Heart left ventricle (tissue), 16 donors: ENCODE measurements around the gene E2F1. TPM values are rescaled to one million over a fixed set of nuclear protein-coding genes. Genes with fewer than 3 reads are reported as not detected.

Source experiments
- ATAC-seq, 4 donors: fragments of 200-7000 bp; cut with Tn5 transposase; one replicate each; pipeline ENCODE4 v1.9.1; 2020 to 2022; ENCODE audit warnings: moderate library complexity in 4 of 4, mild to moderate bottlenecking in 3 of 4, moderate number of reproducible peaks in 1 of 4
- DNase-seq, 5 donors: peaks; one replicate each; pipeline ENCODE4 v3.0.0-alpha.2; 2020
- H3K27ac ChIP-seq, 12 donors: fragments of 200-600 bp; sonication (generic) in 4 of 12; one replicate each; pipeline versions ENCODE4 v1.5.0 to v1.8.0; 2016 to 2022; ENCODE audit warnings: mild to moderate bottlenecking in 2 of 12
- H3K27me3 ChIP-seq, 9 donors: fragments of 200-600 bp; sonication (generic) in 2 of 9; one replicate each; pipeline versions ENCODE4 v1.5.1 to v1.8.0; 2016 to 2022; ENCODE audit warnings: mild to moderate bottlenecking in 3 of 9
- H3K36me3 ChIP-seq, 9 donors: fragments of 200-600 bp; sonication (generic) in 2 of 9; one replicate each; pipeline versions ENCODE4 v1.5.0 to v1.8.0; 2018 to 2022; ENCODE audit warnings: mild to moderate bottlenecking in 2 of 9
- H3K4me1 ChIP-seq, 12 donors: fragments of 200-600 bp; sonication (generic) in 4 of 12; one replicate each; pipeline versions ENCODE4 v1.5.0 to v1.8.0; 2016 to 2022; ENCODE audit warnings: mild to moderate bottlenecking in 3 of 12
- H3K4me3 ChIP-seq, 12 donors: fragments of 200-600 bp; sonication (generic) in 4 of 12; one replicate each; pipeline versions ENCODE4 v1.5.0 to v1.8.0; 2017 to 2022; ENCODE audit warnings: mild to moderate bottlenecking in 9 of 12, moderate library complexity in 4 of 12
- H3K9me3 ChIP-seq, 12 donors: fragments of 200-600 bp; sonication (generic) in 4 of 12; one replicate each; pipeline versions ENCODE4 v1.5.0 to v1.8.0; 2016 to 2022; ENCODE audit warnings: mild to moderate bottlenecking in 1 of 12
- POLR2A ChIP-seq, 2 donors: fragments of 450-650 bp; IDR thresholded peaks; one replicate each; pipeline ENCODE4 v1.6.1; 2017; ENCODE audit warnings: antibody characterized with exemption in 2 of 2, mild to moderate bottlenecking in 2 of 2, moderate library complexity in 2 of 2
- WGBS, 4 donors: extraction: QIAGEN DNeasy Blood & Tissue Kit in 2 of 4; methylation state at CpG; one replicate each; pipeline versions ENCODE4 v1.1.5 to v1.1.7; 2013 to 2018; 5-methylcytosine and 5-hydroxymethylcytosine counted together
- intact Hi-C, 10 donors: fragments of 100-400 bp; cut with DNase I; formaldehyde crosslinking; loops; one replicate each; pipeline versions ENCODE4 v1.11.1 to v1.14.2; 2022
- polyA plus RNA-seq, 2 donors: library from polyadenylated mRNA; stranded (reverse); fragments of 200-250 nt; gene quantifications; one replicate each; pipeline ENCODE4 v1.2.3, GENCODE V29; 2013
- total RNA-seq, 9 donors: library from RNA; depleted of rRNA in 2 of 9; stranded (reverse); fragments of >200 nt in 2 of 9; fragmentation: NEBNext Ultra II Directional in 3 of 9; extraction: Animal tissue kit (Norgen Biotek cat#: 25700) in 3 of 9; gene quantifications; one replicate each; pipeline versions ENCODE4 v1.1.0 to v1.2.4, GENCODE V29; 2016 to 2023
- TF ChIP-seq, protein P1 (sequence below), 12 donors: fragments of 200-600 bp; sonication (generic) in 4 of 12; IDR thresholded peaks; one replicate each; pipeline versions ENCODE4 v1.5.0 to v1.8.0; 2018 to 2022; ENCODE audit warnings: antibody characterized with exemption in 12 of 12, mild to moderate bottlenecking in 5 of 12
- donor health status: ischemic (EF 13 %, LVEDD 7.1; RV severe dilation, severe dysfunction).
- donor health status: healthy with polysubstance abuse.
- donor health status: DM: no; HTN: yes; CAD: no.
- donor health status: DM: no; HTN: no; CAD: no.
- donor health status: ischemic (EF 25% LVEDD 6.9; RV normal size, moderate dysfunction).
- donor health status: ischemic (EF 25% LVEDD 5.7; RV mildly dilated, moderate dysfunction).
- donor health status: healthy.
- donor health status: DM: yes; HTN: yes; CAD: no.
- donor health status: ischemic (EF 35%, LVEDD 5.7; RV mildly dilated, moderate dysfunction).
- donor health status: nonischemic (EF 11% LVEDD 7.7; RV severe dilation, severe dysfunction).
- donor health status: DM: yes; HTN: yes; CAD: no.
- donor health status: PGD.
- donor health status: ischemic (EF 29% LVEDD 5.4; RV normal size, mild dysfunction).
- donor health status: nonischemic (EF 23%, LVEDD 6.1; RV moderate dilation, normal function).

The E2F1 gene
- total and polyA plus RNA-seq, 11 donors = 0.32 to 6.4 (median 1.1) TPM

DNA sequence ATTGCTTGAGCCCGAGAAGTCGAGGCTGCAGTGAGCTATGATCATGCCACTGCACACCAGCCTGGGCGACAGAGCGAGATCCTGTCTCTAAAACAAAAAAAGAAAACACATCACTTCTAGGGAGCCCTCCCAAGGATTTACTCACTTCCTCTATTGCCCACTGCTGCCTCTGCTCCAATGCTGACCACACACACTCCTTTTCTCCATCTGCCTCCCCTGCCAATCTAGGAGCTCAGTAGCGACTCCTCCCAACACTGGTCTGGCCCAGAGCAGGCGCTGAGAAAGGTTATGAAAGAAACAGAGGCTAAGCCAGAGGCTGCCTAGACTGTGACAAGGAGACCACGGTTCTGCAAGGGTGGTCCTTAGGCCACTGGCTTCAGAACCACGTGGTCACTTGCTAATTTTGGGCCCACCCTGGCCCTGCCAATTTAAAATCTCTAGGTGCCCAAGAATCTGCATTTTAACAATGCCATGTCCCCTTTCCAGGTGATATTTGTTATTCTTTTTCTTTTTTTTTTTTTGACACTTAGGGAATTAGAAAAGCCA lies 1.3 kb upstream of the E2F1 start:
- peak overlapping the region in 2 of 12 donors; percentile 17 to 70 for H3K27ac ChIP-seq
- peaks cover 0 to 35% (median 14%) of the 10 kb centered on the region in 12 donors for H3K4me1 ChIP-seq
- WGBS, 4 donors = 70 to 78% (median 75%) methylated on average over 8 of the region's 8 CpGs
- H3K36me3 ChIP-seq = no peaks in the 10 kb centered on the region
- DNase-seq = no peak
- intact Hi-C loops = loop anchor here in 3 of 10 donors (5.0 to 10.0 kb wide), 2 partner anchors 35 to 307 kb away; partner anchors contain the start of genes PXMP4 (in 3 of the 3) and RALY (in 1 of the 3)
- H3K27me3 ChIP-seq = no peaks in the 10 kb centered on the region
- TF ChIP-seq POLR2A (IDR thresholded peaks at IDR 0.05) = no peak
- TF ChIP-seq, protein P1, sequence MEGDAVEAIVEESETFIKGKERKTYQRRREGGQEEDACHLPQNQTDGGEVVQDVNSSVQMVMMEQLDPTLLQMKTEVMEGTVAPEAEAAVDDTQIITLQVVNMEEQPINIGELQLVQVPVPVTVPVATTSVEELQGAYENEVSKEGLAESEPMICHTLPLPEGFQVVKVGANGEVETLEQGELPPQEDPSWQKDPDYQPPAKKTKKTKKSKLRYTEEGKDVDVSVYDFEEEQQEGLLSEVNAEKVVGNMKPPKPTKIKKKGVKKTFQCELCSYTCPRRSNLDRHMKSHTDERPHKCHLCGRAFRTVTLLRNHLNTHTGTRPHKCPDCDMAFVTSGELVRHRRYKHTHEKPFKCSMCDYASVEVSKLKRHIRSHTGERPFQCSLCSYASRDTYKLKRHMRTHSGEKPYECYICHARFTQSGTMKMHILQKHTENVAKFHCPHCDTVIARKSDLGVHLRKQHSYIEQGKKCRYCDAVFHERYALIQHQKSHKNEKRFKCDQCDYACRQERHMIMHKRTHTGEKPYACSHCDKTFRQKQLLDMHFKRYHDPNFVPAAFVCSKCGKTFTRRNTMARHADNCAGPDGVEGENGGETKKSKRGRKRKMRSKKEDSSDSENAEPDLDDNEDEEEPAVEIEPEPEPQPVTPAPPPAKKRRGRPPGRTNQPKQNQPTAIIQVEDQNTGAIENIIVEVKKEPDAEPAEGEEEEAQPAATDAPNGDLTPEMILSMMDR (IDR thresholded peaks at IDR 0.05) = no peak
- ATAC-seq = no peak
- no peak overlapping the region for H3K4me3 ChIP-seq
- H3K9me3 ChIP-seq = no peaks in the 10 kb centered on the region

DNA sequence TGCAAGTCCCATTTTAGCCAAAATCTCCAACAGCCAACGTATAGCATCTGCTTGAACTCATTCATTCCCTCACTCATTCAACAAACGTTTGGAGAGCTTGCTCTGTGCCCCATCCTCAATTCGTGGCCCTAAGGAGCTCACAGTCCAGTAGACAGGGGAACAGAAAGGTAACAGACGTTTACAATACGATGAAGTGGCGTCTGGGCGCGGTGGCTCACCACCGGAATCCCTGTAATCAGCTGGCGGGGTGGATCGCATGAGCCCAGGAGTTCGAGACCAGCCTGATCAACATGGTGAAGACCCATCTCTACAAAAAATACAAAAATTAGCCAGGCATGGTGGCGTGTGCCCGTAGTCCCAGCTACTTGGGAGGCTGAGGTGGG lies 790 bp upstream of the E2F1 start:
- Histone ChIP-seq H3K4me1 (peaks cover 0 to 35% (median 14%) of the 10 kb centered on the region in 12 donors), H3K36me3 (no peaks in the 10 kb centered on the region), H3K27me3 (no peaks in the 10 kb centered on the region), H3K9me3 (no peaks in the 10 kb centered on the region), H3K4me3 (peak overlapping the region in 8 of 12 donors; percentile 24 to 73 (median 42)), H3K27ac (peak overlapping the region in 7 of 12 donors; percentile 12 to 70 (median 17))
- WGBS, 4 donors = 82 to 85% (median 83%) methylated on average over 14 of the region's 14 CpGs
- intact Hi-C loops = loop anchor here in 3 of 10 donors (5.0 to 10.0 kb wide), 2 partner anchors 35 to 308 kb away; partner anchors contain the start of genes PXMP4 (in 3 of the 3) and RALY (in 1 of the 3)
- DNase-seq (no peak), ATAC-seq (no peak)
- no peak for TF ChIP-seq POLR2A (IDR thresholded peaks at IDR 0.05)
- TF ChIP-seq, protein P1 (IDR thresholded peaks at IDR 0.05) = no peak

DNA sequence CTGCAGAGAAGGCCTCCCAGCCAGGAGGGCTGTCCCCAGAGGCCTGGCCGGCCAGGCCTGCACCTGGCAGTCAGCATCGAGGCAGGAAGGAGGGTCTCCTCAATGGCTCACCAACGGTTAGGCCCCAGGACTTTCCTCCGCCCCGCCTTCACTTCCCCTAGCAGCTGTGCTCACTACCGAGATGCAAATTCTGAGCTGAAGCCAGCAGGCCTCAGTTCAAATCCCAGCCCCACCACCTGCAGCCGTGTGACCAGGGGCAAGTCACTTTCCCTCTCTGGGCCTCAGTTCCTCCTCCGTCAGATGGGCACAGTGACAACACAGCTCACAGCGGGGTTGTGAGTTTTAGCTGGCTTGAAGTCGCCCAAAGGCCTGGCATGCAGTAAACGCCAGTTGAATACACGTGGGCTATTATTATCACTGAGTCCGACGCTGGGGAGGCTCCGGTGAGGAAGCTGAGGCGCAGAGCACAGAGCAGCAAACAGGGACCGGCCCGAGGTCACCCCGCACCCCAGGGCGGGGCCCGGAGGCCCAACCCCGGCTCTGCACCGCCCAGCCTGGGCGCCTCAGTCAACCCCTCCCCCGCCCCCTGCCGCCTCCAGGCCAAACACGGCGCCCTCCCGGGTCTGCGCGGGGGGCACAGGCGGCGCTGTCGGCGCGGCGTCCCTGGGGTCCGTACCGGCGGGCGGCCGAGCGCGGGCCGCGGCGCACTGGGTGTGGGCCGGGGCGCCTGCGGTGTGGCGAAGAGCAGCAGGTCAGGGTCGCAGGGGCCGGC lies 671 bp downstream of the E2F1 start:
- no peak overlapping the region for H3K27ac ChIP-seq
- H3K9me3 ChIP-seq = no peaks in the 10 kb centered on the region
- no peaks in the 10 kb centered on the region for H3K36me3 ChIP-seq
- 0 to 7% (median 3%) methylated on average over 4 to 53 of the region's 53 CpGs for WGBS, 4 donors
- peaks cover 0 to 32% (median 14%) of the 10 kb centered on the region in 12 donors for H3K4me1 ChIP-seq
- H3K27me3 ChIP-seq = no peaks in the 10 kb centered on the region
- intact Hi-C loops = loop anchor here in 3 of 10 donors (5.0 to 10.0 kb wide), 2 partner anchors 37 to 309 kb away; partner anchors contain the start of genes PXMP4 (in 3 of the 3) and RALY (in 1 of the 3)
- ATAC-seq (no peak), DNase-seq (no peak)
- no peak for TF ChIP-seq POLR2A (IDR thresholded peaks at IDR 0.05)
- TF ChIP-seq, protein P1 (IDR thresholded peaks at IDR 0.05) = no peak
- peak overlapping the region in 10 of 12 donors; percentile 24 to 73 (median 42) for H3K4me3 ChIP-seq
